Loucy (cell line): ENCODE data around the gene CYCS.
"Not testable (repeated sequence)": the region's sequence is repeated elsewhere in the genome, so short reads cannot be mapped to it uniquely, and the experiment has no call there.

Source experiments
- H2AFZ ChIP-seq: fragments of 200-600 bp; sonication (generic); 2 replicates; pipeline ENCODE4 v1.6.0; 2016; ENCODE audit warnings: antibody characterized with exemption, mild to moderate bottlenecking, low read length, moderate library complexity
- H3F3A ChIP-seq: fragments of 200-600 bp; 2 replicates; pipeline ENCODE4 v1.6.0; 2016; ENCODE audit warnings: antibody characterized with exemption, low read depth, mild to moderate bottlenecking
- H3K27me3 ChIP-seq: fragments of 200-600 bp; sonication (generic); 2 replicates; pipeline ENCODE4 v1.6.1; 2014; ENCODE audit warnings: low read length, mild to moderate bottlenecking; ENCODE audit not compliant: insufficient read depth, poor library complexity, severe bottlenecking
- H3K36me3 ChIP-seq: fragments of 200-600 bp; sonication (generic); 2 replicates; pipeline ENCODE4 v1.6.1; 2016; ENCODE audit warnings: low read length; ENCODE audit not compliant: insufficient read depth
- H3K4me1 ChIP-seq: fragments of 200-600 bp; sonication (generic); 2 replicates; pipeline ENCODE4 v1.5.1; 2014; ENCODE audit warnings: low read length, mild to moderate bottlenecking; ENCODE audit not compliant: insufficient read depth, poor library complexity, severe bottlenecking
- H3K4me2 ChIP-seq: fragments of 200-600 bp; sonication (generic); 2 replicates; pipeline ENCODE4 v1.6.0; 2014; ENCODE audit warnings: antibody characterized with exemption, low read length, low read depth, mild to moderate bottlenecking; ENCODE audit not compliant: poor library complexity, severe bottlenecking
- H3K4me3 ChIP-seq: fragments of 200-600 bp; sonication (generic); 2 replicates; pipeline ENCODE4 v1.5.1; 2014; ENCODE audit warnings: low read length, mild to moderate bottlenecking, mixed read lengths; ENCODE audit not compliant: poor library complexity, severe bottlenecking
- H3K79me2 ChIP-seq: fragments of 200-600 bp; sonication (generic); 2 replicates; pipeline ENCODE4 v1.6.1; 2014; ENCODE audit warnings: low read length; ENCODE audit not compliant: insufficient read depth
- H3K9ac ChIP-seq: fragments of 200-600 bp; sonication (generic); 2 replicates; pipeline ENCODE4 v1.6.0; 2014; ENCODE audit warnings: mild to moderate bottlenecking, low read depth, low read length, moderate library complexity; ENCODE audit not compliant: poor library complexity, severe bottlenecking
- H3K9me2 ChIP-seq: fragments of 200-600 bp; sonication (generic); replicated peaks from 2 replicates; pipeline ENCODE4 v1.6.1; 2016; ENCODE audit warnings: low read depth, low read length, mixed read lengths
- H3K9me3 ChIP-seq: fragments of 200-600 bp; sonication (generic); 2 replicates; pipeline ENCODE4 v1.6.1; 2014; ENCODE audit warnings: mild to moderate bottlenecking, antibody characterized with exemption, low read length, low read depth; ENCODE audit not compliant: insufficient read depth
- H4K20me1 ChIP-seq: fragments of 200-600 bp; sonication (generic); 2 replicates; pipeline ENCODE4 v1.6.0; 2014; ENCODE audit warnings: antibody characterized with exemption, low read length, mild to moderate bottlenecking; ENCODE audit not compliant: insufficient read depth, poor library complexity, severe bottlenecking
- CTCF ChIP-seq: fragments of 200-600 bp; sonication (generic); conservative IDR thresholded peaks from 2 replicates; pipeline ENCODE4 v1.5.1; 2014; ENCODE audit warnings: mild to moderate bottlenecking, antibody characterized with exemption, low read length
- EZH2phosphoT487 ChIP-seq: fragments of 200-600 bp; IDR thresholded peaks from 2 replicates; pipeline ENCODE4 v1.6.1; 2018; ENCODE audit warnings: antibody characterized with exemption, mild to moderate bottlenecking, moderate library complexity, borderline replicate concordance

CYCS gene

GRCh38 chr7:25159983-25160596, 35.0 kb upstream of the CYCS start:
- H4K20me1 ChIP-seq, H3K9me2 ChIP-seq, H2AFZ ChIP-seq, H3K27me3 ChIP-seq, H3F3A ChIP-seq, H3K36me3 ChIP-seq, H3K4me1 ChIP-seq, H3K9ac ChIP-seq, H3K79me2 ChIP-seq, H3K4me3 ChIP-seq, H3K9me3 ChIP-seq, H3K4me2 ChIP-seq: not testable (repeated sequence)
- TF ChIP-seq CTCF, result peak; percentile 47

GRCh38 chr7:25158966-25159365, 33.9 kb upstream of the CYCS start:
- Histone ChIP-seq H3K27me3 (no peaks in the 10 kb centered on the region), H3K9ac (no peak overlapping the region), H2AFZ (no peak overlapping the region), H3K79me2 (no peaks in the 10 kb centered on the region), H3K9me2 (no peaks in the 10 kb centered on the region), H4K20me1 (no peaks in the 10 kb centered on the region), H3K4me1 (no peaks in the 10 kb centered on the region), H3F3A (no peaks in the 10 kb centered on the region), H3K9me3 (no peaks in the 10 kb centered on the region), H3K4me3 (no peak overlapping the region), H3K4me2 (no peak overlapping the region), H3K36me3 (no peaks in the 10 kb centered on the region)
- no peak for TF ChIP-seq CTCF
- no peak for TF ChIP-seq EZH2phosphoT487

GRCh38 chr7:25151773-25152172, 26.7 kb upstream of the CYCS start:
- Histone ChIP-seq H3K79me2 (no peaks in the 10 kb centered on the region), H3K9me2 (no peaks in the 10 kb centered on the region), H4K20me1 (no peaks in the 10 kb centered on the region), H2AFZ (no peak overlapping the region), H3K9ac (no peak overlapping the region), H3F3A (no peaks in the 10 kb centered on the region), H3K4me3 (no peak overlapping the region), H3K36me3 (no peaks in the 10 kb centered on the region), H3K4me1 (no peaks in the 10 kb centered on the region), H3K4me2 (no peak overlapping the region), H3K27me3 (no peaks in the 10 kb centered on the region), H3K9me3 (no peaks in the 10 kb centered on the region)
- TF ChIP-seq CTCF, result no peak
- no peak for TF ChIP-seq EZH2phosphoT487
